GM18508 (cell line): ENCODE data around the gene CCDC146.
"Not testable (repeated sequence)": the region's sequence is repeated elsewhere in the genome, so short reads cannot be mapped to it uniquely, and the experiment has no call there.

Experiments
- ATAC-seq: cut with Tn5 transposase; IDR thresholded peaks from one replicate; pipeline ENCODE4 v1.9.1; 2021; ENCODE audit warnings: moderate number of reproducible peaks; ENCODE audit not compliant: insufficient read depth, unreplicated experiment

CCDC146 gene

DNA sequence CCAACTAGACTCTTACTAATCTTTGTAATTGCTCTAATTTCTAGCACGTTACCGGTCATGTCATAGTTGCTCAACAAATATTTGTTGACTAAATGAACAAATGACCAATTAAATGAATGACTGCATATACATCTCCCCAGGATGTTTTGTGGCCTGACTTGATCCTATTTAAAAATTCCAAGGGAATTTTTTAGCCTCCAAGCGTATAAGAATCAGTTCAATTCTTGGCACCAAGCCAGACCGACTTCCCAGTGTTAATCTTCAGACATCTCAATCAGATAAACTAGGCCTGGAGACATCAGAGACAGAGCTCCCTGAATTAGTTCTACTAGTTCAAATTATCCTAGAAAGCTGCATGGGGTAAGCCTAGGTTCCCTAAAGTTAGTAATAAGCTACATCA, 197.7 kb downstream of the CCDC146 start:
- ATAC-seq: no peak

DNA sequence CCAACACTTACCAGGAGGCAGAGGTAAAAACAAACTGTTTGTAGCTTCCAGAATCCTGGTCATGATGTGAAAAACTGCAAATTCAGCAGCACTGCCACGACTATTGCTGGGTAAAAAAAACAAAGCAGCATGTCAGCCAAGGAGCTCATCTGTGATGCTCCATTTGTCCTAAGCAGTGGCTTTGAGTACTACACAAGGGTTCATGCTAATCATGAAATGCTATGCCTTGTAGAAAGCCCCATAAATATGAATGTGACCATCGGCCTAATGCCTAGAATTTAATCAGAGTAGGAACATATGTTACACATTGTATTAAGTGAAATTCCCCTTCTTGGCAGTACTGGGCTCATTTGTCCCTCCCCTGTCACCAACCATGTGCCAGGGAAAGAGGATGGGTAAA, 198.3 kb downstream of the CCDC146 start:
- ATAC-seq: no peak

DNA sequence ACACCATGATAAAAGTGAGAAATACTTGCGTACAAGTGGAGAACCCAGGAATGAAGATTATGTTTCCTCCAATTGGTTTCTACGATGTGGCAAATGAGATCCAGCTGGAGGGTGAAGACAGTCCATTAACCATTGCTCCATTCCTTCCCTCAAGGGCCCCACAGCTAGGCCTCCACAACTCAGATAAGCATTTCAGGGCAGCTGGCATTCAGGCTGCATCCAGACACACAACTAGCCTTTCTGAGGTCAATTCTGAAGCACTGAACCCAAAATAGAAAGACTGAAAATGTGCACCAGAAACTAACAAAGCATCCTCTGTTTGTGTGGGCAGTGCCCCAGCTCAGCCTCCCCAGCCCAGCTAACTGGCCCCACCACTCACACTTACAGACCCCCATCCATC, 198.9 kb downstream of the CCDC146 start:
- no peak for ATAC-seq

DNA sequence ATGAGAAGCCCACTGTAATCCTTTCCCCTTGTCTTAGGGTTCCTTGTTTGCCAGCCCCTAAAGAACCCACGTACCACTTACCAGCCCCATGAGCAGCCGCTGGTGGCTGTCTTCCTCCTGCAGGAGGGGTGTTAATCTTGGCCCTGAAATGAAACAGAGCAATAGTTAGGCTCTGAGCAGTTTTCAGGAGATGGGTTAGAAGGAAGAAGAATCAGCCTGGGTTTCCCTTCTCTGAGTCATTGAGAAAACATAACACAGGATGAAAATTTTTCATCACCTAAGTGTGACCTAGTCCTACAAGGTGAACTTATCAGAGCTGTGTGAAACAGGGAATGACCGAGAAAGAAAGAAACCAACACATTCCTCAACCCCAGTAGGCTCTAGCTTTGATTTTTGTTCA, 203.7 kb downstream of the CCDC146 start:
- ATAC-seq: no peak

DNA sequence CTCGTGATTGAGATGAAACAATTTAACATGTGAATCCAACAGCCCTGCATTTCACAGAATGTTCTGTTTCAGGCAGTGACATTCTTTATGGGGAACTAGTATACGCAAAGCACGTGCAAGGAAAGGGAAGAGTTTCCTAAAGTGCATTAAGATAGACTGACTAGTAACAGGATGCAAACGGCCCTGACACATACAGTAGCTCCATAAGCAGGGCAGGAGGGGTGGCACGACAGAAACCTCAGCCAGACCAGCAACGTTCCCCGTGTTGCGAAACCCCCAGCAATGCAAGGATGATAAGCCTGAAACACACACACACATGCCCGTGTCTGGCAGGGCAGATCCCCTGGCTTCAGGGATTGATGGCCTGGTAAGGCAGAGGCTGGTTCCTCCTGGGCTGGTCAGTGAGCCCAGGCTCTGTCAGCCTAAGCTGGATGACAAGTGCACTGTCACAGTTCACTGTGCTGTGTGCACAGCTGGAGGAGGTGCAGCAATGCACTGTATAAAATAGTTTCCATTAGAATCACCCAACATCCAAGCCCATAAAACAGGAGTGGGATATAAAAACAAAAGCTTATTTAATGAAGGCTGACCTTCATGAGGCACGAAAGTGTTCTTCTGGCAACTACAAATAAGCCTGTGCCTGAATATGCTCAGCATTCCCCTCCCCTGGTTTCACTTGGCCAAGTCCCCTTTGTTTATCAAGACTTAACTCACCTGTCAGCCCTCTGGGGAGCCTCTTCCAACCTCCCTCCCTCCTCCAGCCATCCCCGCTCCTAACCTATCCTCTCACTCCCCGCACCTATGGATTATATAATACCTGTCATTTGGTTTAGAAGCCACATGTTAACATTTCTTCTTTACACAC, 204.9 kb downstream of the CCDC146 start:
- no peak for ATAC-seq

DNA sequence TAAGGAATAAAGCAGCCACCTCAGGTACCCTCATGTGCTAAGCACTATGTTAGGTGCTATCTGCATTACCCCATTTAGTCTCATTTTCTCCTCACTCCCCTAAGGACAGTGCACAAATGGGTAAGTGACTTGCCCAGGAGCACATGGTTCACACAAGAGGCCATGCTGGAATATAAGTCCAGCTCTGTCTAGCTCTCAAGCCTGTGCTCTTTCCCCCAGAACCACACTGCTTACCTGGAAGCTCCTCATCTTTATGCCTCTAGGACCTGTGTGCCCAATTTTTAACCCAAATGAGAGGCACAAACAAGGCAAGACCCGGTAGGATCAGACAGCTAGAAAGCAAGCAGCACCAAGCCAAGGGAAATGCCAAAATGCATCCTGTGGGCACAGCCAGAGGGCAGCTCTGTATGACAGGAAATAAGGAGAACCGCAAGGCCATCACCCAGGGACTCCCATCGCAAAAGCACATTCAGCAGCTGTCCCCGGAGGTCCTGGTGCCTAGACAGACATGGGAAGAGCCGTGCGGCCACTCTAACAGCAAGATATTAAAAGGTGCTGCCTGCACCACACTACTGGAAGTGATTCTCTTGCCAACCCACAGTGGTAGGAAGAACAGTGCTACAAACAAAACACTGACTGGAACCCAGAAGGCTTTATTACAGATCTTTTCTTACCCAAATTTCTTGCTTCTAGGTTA, 205.7 kb downstream of the CCDC146 start:
- no peak for ATAC-seq

DNA sequence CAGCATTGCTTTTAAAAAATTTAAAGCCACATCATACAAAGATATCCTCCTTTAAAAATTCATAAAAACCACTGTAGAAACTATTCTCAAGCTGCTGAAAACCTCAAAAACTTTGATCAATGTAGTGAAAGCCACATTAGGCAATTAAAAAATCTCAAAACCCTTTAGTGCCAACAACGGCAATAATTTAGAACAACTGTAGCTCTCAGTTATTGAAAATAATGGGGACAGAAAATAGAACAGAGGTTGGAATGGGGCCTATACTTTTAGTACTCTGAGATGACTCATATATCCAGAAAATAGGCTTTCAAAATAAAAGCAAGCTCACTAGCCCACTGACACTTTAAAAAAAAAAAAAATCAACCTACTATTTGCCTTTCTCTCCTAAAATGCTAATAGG, 206.3 kb downstream of the CCDC146 start:
- no peak for ATAC-seq

DNA sequence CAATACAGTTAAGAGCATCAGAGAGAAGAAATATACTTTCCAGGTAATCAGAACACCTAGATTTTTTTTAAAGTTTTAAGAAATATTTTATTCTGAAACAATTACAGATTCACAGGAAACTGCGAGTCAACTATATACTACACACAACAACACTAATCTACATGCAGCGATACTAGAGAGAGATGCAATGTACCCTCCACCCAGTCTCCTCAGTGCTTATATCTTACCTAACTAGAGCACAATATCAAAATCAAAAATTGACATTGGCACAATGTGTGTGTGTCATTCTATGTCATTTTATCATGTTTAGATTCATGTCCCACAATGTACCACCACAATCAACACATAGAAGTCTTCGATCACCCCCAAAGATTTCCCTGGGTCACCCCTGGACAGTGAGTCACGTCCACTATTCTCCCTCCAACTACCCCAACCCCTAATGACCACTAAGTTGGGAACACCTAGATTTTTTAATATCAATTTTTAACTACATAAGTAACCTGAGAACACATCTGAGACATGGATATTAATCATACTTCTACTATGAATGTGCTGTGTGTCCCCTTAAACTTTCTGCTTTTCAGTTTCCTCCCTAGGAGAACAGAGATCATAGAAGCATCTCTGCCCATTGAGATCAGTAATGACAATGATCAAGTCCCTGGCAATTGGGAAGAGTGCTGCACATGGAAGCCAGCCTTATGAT, 207.2 kb downstream of the CCDC146 start:
- peak; percentile 15 for ATAC-seq

DNA sequence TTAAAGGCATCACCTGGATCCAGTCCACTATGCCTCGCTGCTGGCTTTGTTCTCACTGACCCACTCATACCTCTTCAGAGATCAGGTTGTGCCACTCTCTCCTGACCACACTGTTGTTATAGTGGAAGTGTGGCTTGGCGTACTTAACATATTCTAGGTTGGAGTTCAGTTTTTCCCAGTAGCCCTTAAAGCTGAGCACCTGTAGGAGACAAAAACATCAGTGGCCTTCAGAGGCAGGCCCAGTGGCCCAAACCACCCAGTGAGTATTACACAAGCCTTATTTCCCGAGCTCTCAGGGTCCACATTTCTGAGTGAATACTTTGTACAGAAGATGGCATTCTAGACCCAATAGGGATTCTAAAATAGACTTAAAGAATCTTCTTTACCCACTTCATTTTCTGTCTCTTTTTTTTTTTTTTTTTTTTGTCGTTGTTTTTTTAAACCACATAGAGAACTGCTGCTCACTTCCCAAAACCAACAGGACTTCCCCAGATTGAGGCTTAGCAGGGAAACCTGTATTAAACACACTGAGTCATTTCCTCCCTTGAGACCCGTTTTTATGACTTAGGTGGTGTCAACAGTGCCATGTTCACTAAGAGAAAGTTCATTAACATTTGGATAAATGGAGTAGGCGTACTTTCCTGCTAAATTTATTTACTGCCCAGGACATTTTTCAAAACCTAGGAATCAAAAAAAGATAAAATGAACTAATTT, 207.9 kb downstream of the CCDC146 start:
- ATAC-seq: peak; percentile 37

DNA sequence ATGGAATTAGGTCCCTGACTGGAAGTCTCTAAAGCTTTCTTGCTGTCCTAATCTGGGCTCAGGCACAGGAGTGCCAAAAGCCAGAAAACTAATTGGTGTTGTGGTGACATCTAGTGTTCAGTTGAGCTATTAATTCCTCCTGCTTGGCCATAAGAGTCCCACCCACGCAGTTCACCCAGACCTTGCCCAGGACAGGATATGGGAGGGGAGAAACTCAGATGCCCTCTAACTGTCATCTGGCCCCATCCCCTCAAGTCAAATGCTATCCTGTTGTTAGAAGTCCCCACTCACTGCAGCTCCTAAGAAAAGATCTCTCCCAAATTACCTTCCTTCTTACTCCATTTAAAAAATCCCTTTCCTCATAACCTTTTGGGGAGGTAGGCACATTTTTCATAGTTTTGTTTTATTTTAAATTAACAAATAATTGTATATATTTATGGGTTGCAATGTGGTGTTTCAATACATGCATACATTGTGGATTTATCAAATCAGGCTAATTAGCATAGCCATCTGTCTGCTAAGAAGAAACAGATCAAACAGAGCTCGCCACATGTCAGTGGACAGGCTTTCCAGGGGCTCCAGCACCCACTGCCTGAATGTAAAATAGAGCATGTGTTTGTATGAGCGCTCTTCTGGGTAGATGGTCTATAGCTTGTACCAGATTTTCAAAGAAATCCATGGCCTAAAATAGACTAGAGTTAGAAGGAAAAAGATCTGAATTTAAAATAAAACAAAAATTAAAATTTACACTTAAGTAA, 209.7 kb downstream of the CCDC146 start:
- peak; percentile 73 for ATAC-seq

DNA sequence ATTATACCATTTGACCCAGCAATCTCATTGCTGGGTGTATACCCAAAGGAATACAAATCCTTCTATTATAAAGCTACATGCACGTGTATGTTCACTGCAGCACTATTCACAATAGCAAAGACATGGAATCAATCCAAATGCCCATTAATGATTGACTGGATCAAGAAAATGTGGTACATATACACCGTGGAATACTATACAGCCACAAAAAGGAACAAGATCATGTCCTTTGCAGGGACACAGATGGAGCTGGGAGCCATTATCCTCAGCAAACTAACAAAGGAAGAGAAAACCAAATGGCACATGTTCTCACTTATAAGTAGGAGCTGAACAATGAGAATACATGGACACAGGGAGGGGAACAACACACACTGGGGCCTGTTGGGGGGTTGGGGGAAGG, 211.6 kb downstream of the CCDC146 start:
- not testable (repeated sequence) for ATAC-seq

DNA sequence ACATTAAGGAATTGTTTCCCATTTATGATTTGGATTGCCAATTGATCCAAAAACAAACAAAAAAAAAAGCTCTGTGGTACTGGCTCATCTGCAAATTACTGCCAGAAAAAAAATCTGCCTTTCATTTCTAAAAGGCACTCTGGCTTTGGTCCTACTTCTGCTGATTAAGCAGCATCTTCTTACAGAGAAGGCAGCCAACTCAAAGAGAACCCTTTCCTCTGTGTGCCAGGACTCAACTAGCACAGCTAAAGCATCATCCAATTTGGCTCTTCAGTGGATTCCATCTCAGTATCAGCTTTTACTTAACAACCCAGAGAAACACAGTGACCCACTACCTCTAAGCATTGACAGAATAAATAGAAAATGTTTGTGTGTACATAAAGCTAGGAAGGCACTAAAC, 213.2 kb downstream of the CCDC146 start:
- no peak for ATAC-seq

DNA sequence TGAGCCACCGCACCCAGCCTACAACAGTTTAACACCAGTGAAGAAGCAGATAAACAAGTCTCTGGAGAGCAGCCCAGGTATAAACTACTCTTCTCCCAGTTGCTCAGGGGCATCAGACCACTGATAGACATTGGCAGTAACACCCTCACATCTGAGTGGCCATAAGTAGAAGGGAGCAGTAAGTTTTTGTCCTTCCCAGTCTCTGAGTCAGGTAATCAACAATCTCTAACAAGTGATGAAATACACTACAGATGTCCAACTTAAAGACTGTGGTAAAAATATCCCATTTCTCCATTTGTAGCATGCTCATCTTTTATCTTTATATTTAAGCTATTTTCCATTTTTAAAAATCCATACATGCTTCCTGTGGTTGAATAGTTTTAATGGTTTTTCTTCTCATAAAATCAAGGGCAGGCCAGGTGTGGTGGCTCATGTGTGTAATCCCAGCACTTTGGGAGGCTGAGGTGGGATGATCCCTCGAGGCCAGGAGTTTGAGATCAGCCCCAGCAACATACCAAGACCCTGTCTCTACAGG, 215.1 kb downstream of the CCDC146 start:
- ATAC-seq: no peak

DNA sequence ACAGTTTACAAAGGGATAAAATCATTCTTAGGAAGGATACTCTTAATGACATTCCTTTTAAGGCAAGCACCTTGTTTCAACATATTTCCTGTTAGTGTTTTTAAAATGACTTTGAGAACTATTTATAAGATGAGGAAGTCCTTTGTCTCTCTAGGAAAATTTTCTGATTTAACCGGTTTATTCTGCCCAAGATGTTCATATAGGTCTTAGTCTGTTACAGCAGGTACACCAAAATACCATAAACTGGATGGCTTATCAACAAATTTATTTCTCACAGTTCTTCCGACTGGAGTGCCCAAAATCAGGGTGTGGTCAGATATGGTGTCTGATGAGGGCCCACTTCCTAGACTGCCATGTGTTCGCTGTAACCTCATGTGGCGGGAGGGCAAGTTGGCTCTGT, 215.8 kb downstream of the CCDC146 start:
- no peak for ATAC-seq

DNA sequence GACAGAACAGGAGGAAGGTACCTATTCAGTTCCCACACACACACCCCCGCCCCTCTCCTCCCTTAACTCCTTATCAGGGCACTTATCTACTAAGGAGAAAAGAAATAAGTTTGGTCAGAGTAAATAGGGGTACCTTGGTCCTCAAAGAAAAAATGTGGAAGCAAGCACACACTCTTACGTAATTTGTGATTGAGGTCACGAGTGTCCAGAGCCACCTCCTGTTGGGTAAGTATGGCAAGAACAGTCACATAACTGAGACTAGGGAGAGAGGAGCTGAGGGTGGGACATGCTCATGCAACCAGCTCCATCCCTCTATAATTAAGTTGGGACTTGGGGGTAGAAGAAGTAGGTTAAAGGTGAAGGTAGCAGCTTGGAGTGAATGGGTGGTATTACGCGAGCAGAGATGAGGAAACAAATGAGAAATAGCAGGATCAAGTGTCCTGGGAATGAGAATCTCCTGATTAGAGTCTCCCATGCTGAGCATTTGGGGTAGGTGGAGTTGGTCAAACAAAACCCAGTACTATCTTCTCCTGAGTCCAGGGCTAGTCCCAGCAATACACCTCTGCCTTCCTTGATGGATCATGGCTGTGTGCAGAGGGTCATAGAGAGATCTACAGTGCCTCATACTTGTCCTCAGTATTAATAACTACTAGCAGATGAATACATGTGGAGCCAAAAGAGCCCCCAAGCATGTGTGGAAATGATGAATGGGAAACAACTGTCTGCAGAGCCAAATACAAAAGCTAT, 216.6 kb downstream of the CCDC146 start:
- no peak for ATAC-seq

DNA sequence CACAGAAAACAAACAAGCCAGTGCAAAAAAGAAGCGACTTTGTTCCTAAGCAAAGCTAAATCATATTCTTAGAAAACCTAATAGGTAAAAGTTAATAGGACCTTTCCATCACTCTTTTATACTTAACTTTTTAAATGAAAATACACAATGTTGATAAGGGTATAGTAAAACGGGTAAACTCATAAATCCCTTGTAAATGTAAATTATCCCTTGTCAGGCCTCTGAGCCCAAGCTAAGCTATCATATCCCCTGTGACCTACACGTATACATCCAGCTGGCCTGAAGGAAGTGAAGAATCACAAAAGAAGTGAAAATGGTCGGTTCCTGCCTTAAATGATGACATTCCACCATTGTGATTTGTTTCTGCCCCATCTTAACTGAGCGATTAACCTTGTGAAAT, 217.3 kb downstream of the CCDC146 start:
- no peak for ATAC-seq
